GM23338 (cell line): Measurements from ENCODE around the gene GADD45A. TPM values are rescaled to one million over a fixed set of nuclear protein-coding genes. Genes with fewer than 3 reads are reported as not detected.

Experiments
- ATAC-seq: fragments of 200-7000 bp; cut with Tn5 transposase; 3 replicates; pipeline ENCODE4 v1.9.1; 2020
- DNase-seq: peaks from one replicate; pipeline ENCODE4 v3.0.0-alpha.2; 2015; ENCODE audit warnings: low spot score
- H2AFZ ChIP-seq: fragments of 200-600 bp; sonication (generic); 2 replicates; pipeline ENCODE4 v1.8.0; 2016; ENCODE audit warnings: antibody characterized with exemption, mild to moderate bottlenecking, moderate library complexity
- H3F3A ChIP-seq: fragments of 200-600 bp; sonication (generic); replicated peaks from 2 replicates; pipeline ENCODE4 v1.8.0; 2017; ENCODE audit warnings: antibody characterized with exemption, mixed run types, low read depth
- H3K27ac ChIP-seq: fragments of 200-600 bp; sonication (generic); 2 replicates; pipeline ENCODE4 v1.6.1; 2016; ENCODE audit warnings: low read depth
- H3K27me3 ChIP-seq: fragments of 200-600 bp; sonication (generic); 2 replicates; pipeline ENCODE4 v1.8.0; 2016; ENCODE audit warnings: mild to moderate bottlenecking, mixed run types, moderate library complexity; ENCODE audit not compliant: insufficient read depth
- H3K36me3 ChIP-seq: fragments of 200-600 bp; sonication (generic); 2 replicates; pipeline ENCODE4 v1.8.0; 2016; ENCODE audit warnings: mild to moderate bottlenecking; ENCODE audit not compliant: insufficient read depth
- H3K4me1 ChIP-seq: fragments of 200-600 bp; sonication (generic); 2 replicates; pipeline ENCODE4 v1.8.0; 2016; ENCODE audit warnings: mild to moderate bottlenecking, moderate library complexity; ENCODE audit not compliant: insufficient read depth
- H3K4me2 ChIP-seq: fragments of 200-600 bp; sonication (generic); 2 replicates; pipeline ENCODE4 v1.7.1; 2017; ENCODE audit warnings: mixed run types
- H3K4me3 ChIP-seq: fragments of 200-600 bp; sonication (generic); 2 replicates; pipeline ENCODE4 v1.6.1; 2016; ENCODE audit warnings: mixed run types
- H3K79me2 ChIP-seq: fragments of 200-600 bp; sonication (generic); replicated peaks from 2 replicates; pipeline ENCODE4 v1.8.0; 2017; ENCODE audit warnings: mild to moderate bottlenecking; ENCODE audit not compliant: insufficient read depth
- H3K9me2 ChIP-seq: fragments of 200-600 bp; sonication (generic); 2 replicates; pipeline ENCODE4 v1.8.0; 2017; ENCODE audit not compliant: insufficient read depth
- H4K20me1 ChIP-seq: fragments of 200-600 bp; sonication (generic); replicated peaks from 2 replicates; pipeline ENCODE4 v1.8.0; 2017; ENCODE audit warnings: mild to moderate bottlenecking; ENCODE audit not compliant: insufficient read depth
- H3K27ac Mint-ChIP-seq: 2 replicates; pipeline ENCODE4 v1.8.0; 2020; ENCODE audit warnings: inconsistent platforms, mild to moderate bottlenecking, moderate library complexity, mixed read lengths
- H3K27me3 Mint-ChIP-seq: 3 replicates; pipeline ENCODE4 v1.8.0; 2022; ENCODE audit warnings: low read depth, mild to moderate bottlenecking, moderate library complexity, mixed read lengths, inconsistent platforms; ENCODE audit not compliant: insufficient read depth, poor library complexity
- H3K36me3 Mint-ChIP-seq: 3 replicates; pipeline ENCODE4 v1.8.0; 2021; ENCODE audit warnings: low read depth, mild to moderate bottlenecking, inconsistent platforms, moderate library complexity, mixed read lengths
- H3K4me1 Mint-ChIP-seq: 3 replicates; pipeline ENCODE4 v1.8.0; 2020; ENCODE audit warnings: mild to moderate bottlenecking, inconsistent platforms, mixed read lengths
- H3K4me3 Mint-ChIP-seq: 3 replicates; pipeline ENCODE4 v1.8.0; 2021; ENCODE audit warnings: moderate library complexity, mild to moderate bottlenecking, inconsistent platforms, mixed read lengths
- H3K9me3 Mint-ChIP-seq: 3 replicates; pipeline ENCODE4 v1.8.0; 2020; ENCODE audit warnings: moderate library complexity, mild to moderate bottlenecking, inconsistent platforms, mixed read lengths
- CREB1 ChIP-seq: fragments of 250-450 bp; sonication (Bioruptor Pico); IDR thresholded peaks from 2 replicates; pipeline ENCODE4 v1.5.0; 2020; ENCODE audit warnings: low read depth, mild to moderate bottlenecking, moderate library complexity
- CTCF ChIP-seq, 2 experiments: fragments of 200-600 bp in 1 of 2; sonication (generic) in 1 of 2; conservative IDR thresholded peaks; 2 replicates each; pipeline versions ENCODE4 v1.5.1 to v1.6.1; 2016 to 2017; ENCODE audit warnings: antibody characterized with exemption in 2 of 2, low read depth in 2 of 2, mild to moderate bottlenecking in 2 of 2, moderate library complexity in 1 of 2
- ETS1 ChIP-seq: IDR thresholded peaks from 2 replicates; pipeline ENCODE4 v1.6.1; 2016; ENCODE audit warnings: antibody characterized with exemption
- EZH2phosphoT487 ChIP-seq: fragments of 200-600 bp; sonication (generic); IDR thresholded peaks from one replicate; pipeline ENCODE4 v1.8.1; 2018; ENCODE audit warnings: antibody characterized with exemption; ENCODE audit not compliant: unreplicated experiment
- NANOG ChIP-seq: IDR thresholded peaks from 2 replicates; pipeline ENCODE4 v1.6.1; 2016; ENCODE audit warnings: antibody characterized with exemption, borderline replicate concordance
- POLR2AphosphoS5 ChIP-seq: IDR thresholded peaks from 2 replicates; pipeline ENCODE4 v1.6.1; 2016; ENCODE audit warnings: antibody characterized with exemption, low read depth
- STAT1 ChIP-seq: IDR thresholded peaks from one replicate; pipeline ENCODE4 v1.6.1; 2016; ENCODE audit warnings: antibody characterized with exemption; ENCODE audit not compliant: unreplicated experiment
- ZNF114 ChIP-seq: fragments of 250-450 bp; sonication (Bioruptor Pico); IDR thresholded peaks from 2 replicates; pipeline ENCODE4 v1.5.0; 2020; ENCODE audit warnings: mild to moderate bottlenecking, moderate library complexity
- polyA plus RNA-seq: library from polyadenylated mRNA; unstranded; fragments of >200 nt; fragmentation: Nextera tagmentation; extraction: Ambion mirVana; gene quantifications from 2 replicates; pipeline ENCODE4 v1.2.1, GENCODE V29; 2016
- total RNA-seq: library from RNA; depleted of rRNA; stranded (reverse); fragments of >200 nt; shearing (Covaris generic); gene quantifications from 2 replicates; pipeline ENCODE4 v1.2.3, GENCODE V29; 2014
- TF ChIP-seq, protein P1 (sequence below): fragments of 250-450 bp; sonication (Bioruptor Pico); IDR thresholded peaks from 2 replicates; pipeline ENCODE4 v1.5.0; 2020; ENCODE audit warnings: mild to moderate bottlenecking, moderate library complexity
- TF ChIP-seq, protein P2 (sequence below): IDR thresholded peaks from one replicate; pipeline ENCODE4 v1.6.1; 2018; ENCODE audit warnings: antibody characterized with exemption; ENCODE audit not compliant: unreplicated experiment

The GADD45A gene
- total and polyA plus RNA-seq, 2 experiments from 2014 or later, result 25.9 to 39.5 TPM

GRCh38 chr1:67710417-67710816, 25.4 kb downstream of the GADD45A start:
- Histone ChIP-seq H4K20me1 (peaks cover 2% of the 10 kb centered on the region; the same call in 1 of the 2 replicates), H2AFZ (no peak overlapping the region), H3F3A (no peaks in the 10 kb centered on the region), H3K4me1 (no peaks in the 10 kb centered on the region), H3K9me2 (no peaks in the 10 kb centered on the region), H3K36me3 (no peaks in the 10 kb centered on the region), H3K4me3 (no peak overlapping the region), H3K27ac (no peak overlapping the region), H3K27me3 (no peaks in the 10 kb centered on the region), H3K79me2 (no peaks in the 10 kb centered on the region), H3K4me2 (no peak overlapping the region)
- 0 out of 3 replicates have a peak, but pooled peaks cover 2% of the 10 kb centered on the region for H3K36me3 Mint-ChIP-seq
- peaks cover 8% of the 10 kb centered on the region; the same call in 2 of the 3 replicates for H3K4me1 Mint-ChIP-seq
- H3K27me3 Mint-ChIP-seq, result peaks cover 2% of the 10 kb centered on the region
- no peak overlapping the region for H3K27ac Mint-ChIP-seq
- TF ChIP-seq CREB1 (no peak), EZH2phosphoT487 (no peak), CTCF (conservative IDR thresholded peaks at IDR 0.05; ENCODE audit: low read depth in 2 of 2) (no peak), POLR2AphosphoS5 (no peak), ZNF114 (no peak), NANOG (no peak), STAT1 (no peak), ETS1 (no peak)
- TF ChIP-seq, protein P1, sequence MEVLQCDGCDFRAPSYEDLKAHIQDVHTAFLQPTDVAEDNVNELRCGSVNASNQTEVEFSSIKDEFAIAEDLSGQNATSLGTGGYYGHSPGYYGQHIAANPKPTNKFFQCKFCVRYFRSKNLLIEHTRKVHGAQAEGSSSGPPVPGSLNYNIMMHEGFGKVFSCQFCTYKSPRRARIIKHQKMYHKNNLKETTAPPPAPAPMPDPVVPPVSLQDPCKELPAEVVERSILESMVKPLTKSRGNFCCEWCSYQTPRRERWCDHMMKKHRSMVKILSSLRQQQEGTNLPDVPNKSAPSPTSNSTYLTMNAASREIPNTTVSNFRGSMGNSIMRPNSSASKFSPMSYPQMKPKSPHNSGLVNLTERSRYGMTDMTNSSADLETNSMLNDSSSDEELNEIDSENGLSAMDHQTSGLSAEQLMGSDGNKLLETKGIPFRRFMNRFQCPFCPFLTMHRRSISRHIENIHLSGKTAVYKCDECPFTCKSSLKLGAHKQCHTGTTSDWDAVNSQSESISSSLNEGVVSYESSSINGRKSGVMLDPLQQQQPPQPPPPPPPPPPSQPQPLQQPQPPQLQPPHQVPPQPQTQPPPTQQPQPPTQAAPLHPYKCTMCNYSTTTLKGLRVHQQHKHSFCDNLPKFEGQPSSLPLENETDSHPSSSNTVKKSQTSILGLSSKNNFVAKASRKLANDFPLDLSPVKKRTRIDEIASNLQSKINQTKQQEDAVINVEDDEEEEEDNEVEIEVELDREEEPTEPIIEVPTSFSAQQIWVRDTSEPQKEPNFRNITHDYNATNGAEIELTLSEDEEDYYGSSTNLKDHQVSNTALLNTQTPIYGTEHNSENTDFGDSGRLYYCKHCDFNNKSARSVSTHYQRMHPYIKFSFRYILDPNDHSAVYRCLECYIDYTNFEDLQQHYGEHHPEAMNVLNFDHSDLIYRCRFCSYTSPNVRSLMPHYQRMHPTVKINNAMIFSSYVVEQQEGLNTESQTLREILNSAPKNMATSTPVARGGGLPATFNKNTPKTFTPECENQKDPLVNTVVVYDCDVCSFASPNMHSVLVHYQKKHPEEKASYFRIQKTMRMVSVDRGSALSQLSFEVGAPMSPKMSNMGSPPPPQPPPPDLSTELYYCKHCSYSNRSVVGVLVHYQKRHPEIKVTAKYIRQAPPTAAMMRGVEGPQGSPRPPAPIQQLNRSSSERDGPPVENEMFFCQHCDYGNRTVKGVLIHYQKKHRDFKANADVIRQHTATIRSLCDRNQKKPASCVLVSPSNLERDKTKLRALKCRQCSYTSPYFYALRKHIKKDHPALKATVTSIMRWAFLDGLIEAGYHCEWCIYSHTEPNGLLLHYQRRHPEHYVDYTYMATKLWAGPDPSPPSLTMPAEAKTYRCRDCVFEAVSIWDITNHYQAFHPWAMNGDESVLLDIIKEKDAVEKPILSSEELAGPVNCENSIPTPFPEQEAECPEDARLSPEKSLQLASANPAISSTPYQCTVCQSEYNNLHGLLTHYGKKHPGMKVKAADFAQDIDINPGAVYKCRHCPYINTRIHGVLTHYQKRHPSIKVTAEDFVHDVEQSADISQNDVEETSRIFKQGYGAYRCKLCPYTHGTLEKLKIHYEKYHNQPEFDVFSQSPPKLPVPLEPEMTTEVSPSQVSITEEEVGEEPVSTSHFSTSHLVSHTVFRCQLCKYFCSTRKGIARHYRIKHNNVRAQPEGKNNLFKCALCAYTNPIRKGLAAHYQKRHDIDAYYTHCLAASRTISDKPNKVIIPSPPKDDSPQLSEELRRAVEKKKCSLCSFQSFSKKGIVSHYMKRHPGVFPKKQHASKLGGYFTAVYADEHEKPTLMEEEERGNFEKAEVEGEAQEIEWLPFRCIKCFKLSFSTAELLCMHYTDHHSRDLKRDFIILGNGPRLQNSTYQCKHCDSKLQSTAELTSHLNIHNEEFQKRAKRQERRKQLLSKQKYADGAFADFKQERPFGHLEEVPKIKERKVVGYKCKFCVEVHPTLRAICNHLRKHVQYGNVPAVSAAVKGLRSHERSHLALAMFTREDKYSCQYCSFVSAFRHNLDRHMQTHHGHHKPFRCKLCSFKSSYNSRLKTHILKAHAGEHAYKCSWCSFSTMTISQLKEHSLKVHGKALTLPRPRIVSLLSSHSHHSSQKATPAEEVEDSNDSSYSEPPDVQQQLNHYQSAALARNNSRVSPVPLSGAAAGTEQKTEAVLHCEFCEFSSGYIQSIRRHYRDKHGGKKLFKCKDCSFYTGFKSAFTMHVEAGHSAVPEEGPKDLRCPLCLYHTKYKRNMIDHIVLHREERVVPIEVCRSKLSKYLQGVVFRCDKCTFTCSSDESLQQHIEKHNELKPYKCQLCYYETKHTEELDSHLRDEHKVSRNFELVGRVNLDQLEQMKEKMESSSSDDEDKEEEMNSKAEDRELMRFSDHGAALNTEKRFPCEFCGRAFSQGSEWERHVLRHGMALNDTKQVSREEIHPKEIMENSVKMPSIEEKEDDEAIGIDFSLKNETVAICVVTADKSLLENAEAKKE, result no peak
- TF ChIP-seq, protein P2, sequence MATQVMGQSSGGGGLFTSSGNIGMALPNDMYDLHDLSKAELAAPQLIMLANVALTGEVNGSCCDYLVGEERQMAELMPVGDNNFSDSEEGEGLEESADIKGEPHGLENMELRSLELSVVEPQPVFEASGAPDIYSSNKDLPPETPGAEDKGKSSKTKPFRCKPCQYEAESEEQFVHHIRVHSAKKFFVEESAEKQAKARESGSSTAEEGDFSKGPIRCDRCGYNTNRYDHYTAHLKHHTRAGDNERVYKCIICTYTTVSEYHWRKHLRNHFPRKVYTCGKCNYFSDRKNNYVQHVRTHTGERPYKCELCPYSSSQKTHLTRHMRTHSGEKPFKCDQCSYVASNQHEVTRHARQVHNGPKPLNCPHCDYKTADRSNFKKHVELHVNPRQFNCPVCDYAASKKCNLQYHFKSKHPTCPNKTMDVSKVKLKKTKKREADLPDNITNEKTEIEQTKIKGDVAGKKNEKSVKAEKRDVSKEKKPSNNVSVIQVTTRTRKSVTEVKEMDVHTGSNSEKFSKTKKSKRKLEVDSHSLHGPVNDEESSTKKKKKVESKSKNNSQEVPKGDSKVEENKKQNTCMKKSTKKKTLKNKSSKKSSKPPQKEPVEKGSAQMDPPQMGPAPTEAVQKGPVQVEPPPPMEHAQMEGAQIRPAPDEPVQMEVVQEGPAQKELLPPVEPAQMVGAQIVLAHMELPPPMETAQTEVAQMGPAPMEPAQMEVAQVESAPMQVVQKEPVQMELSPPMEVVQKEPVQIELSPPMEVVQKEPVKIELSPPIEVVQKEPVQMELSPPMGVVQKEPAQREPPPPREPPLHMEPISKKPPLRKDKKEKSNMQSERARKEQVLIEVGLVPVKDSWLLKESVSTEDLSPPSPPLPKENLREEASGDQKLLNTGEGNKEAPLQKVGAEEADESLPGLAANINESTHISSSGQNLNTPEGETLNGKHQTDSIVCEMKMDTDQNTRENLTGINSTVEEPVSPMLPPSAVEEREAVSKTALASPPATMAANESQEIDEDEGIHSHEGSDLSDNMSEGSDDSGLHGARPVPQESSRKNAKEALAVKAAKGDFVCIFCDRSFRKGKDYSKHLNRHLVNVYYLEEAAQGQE, result no peak
- DNase-seq (no peak), ATAC-seq (no peak)
- H3K4me3 Mint-ChIP-seq, result no peak overlapping the region
- no peaks in the 10 kb centered on the region for H3K9me3 Mint-ChIP-seq
